Esophagus (tissue), 2 donors: Measurements from ENCODE around the gene BLACAT1. TPM values are rescaled to one million over a fixed set of nuclear protein-coding genes. Genes with fewer than 3 reads are reported as not detected.
"Not testable (repeated sequence)": the region's sequence is repeated elsewhere in the genome, so short reads cannot be mapped to it uniquely, and the experiment has no call there.

ENCODE experiments used
- H3K27ac ChIP-seq, 2 donors: one replicate each; pipeline ENCODE4 v1.5.1; 2013; ENCODE audit warnings: low read depth in 2 of 2, mild to moderate bottlenecking in 2 of 2, inconsistent platforms in 1 of 2, low read length in 1 of 2, moderate library complexity in 1 of 2
- H3K27me3 ChIP-seq, 2 donors: one replicate each; pipeline ENCODE4 v1.6.1; 2013; ENCODE audit warnings: low read length in 2 of 2, control low read depth in 1 of 2, mild to moderate bottlenecking in 1 of 2; ENCODE audit not compliant: insufficient read depth in 2 of 2, control insufficient read depth in 1 of 2
- H3K36me3 ChIP-seq, 2 donors: one replicate each; pipeline ENCODE4 v1.6.1; 2013; ENCODE audit warnings: low read length in 1 of 2; ENCODE audit not compliant: control insufficient read depth in 2 of 2, insufficient read depth in 2 of 2
- H3K4me1 ChIP-seq, 2 donors: one replicate each; pipeline ENCODE4 v1.6.1; 2013; ENCODE audit warnings: low read length in 1 of 2; ENCODE audit not compliant: control insufficient read depth in 2 of 2, insufficient read depth in 2 of 2
- H3K4me3 ChIP-seq, 2 donors: one replicate each; pipeline ENCODE4 v1.5.1; 2013; ENCODE audit warnings: low read length in 2 of 2, mild to moderate bottlenecking in 2 of 2, low read depth in 1 of 2, moderate library complexity in 1 of 2
- H3K9me3 ChIP-seq, 2 donors: one replicate each; pipeline ENCODE4 v1.6.1; 2013; ENCODE audit warnings: mild to moderate bottlenecking in 2 of 2, low read depth in 1 of 2, low read length in 1 of 2, moderate library complexity in 1 of 2; ENCODE audit not compliant: control insufficient read depth in 2 of 2, insufficient read depth in 1 of 2
- WGBS, 2 donors: extraction: QIAGEN DNeasy Blood & Tissue Kit; methylation state at CpG; one replicate each; pipeline ENCODE4 v1.1.7; 2013; 5-methylcytosine and 5-hydroxymethylcytosine counted together
- polyA plus RNA-seq, 2 donors: library from polyadenylated mRNA; stranded (reverse); fragments of 200-250 nt; gene quantifications; one replicate each; pipeline ENCODE4 v1.2.3, GENCODE V29; 2013
- donor health status: healthy with polysubstance abuse.
- donor health status: Bipolar disorder and iron deficiency.

BLACAT1 gene
- polyA plus RNA-seq, 2 donors, result 0.51 to 0.60 TPM

DNA sequence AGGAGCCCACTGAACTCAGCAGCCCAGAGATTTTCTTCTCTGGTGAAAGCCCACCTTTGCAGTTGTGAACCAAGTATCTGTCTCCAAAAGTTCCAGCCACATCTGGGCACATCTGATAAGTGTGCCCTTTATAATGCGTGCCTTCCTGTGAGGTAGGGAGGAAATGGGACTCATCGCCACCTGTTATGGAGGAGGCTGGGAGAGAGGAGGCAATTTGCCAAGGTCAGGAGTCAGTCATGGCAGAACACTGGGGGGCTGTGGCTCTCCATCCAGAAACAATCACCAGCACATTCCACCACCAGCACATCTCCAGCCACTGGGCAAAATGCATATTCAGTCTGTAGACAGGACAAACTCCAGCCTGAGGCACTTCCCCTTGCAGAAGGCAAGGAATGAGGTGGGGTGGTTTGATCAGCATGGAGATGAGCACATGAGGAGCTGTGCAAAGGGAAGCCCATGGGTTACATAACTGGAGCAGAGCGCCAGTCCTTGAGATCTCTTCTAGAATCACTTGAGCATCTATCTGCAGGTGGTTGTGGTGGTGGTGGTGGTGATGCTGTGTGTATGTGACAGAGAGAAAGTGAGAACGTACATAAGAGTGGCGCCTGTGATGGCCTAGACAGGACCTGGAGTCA, 19.0 kb downstream of the BLACAT1 start:
- Histone ChIP-seq H3K27me3 (no peaks in the 10 kb centered on the region), H3K36me3 (no peaks in the 10 kb centered on the region), H3K4me3 (no peak overlapping the region), H3K9me3 (no peaks in the 10 kb centered on the region), H3K4me1 (peaks cover 2 to 10% of the 10 kb centered on the region in 2 donors), H3K27ac (no peak overlapping the region)
- 87 to 91% methylated on average over 5 of the region's 5 CpGs for WGBS, 2 donors

DNA sequence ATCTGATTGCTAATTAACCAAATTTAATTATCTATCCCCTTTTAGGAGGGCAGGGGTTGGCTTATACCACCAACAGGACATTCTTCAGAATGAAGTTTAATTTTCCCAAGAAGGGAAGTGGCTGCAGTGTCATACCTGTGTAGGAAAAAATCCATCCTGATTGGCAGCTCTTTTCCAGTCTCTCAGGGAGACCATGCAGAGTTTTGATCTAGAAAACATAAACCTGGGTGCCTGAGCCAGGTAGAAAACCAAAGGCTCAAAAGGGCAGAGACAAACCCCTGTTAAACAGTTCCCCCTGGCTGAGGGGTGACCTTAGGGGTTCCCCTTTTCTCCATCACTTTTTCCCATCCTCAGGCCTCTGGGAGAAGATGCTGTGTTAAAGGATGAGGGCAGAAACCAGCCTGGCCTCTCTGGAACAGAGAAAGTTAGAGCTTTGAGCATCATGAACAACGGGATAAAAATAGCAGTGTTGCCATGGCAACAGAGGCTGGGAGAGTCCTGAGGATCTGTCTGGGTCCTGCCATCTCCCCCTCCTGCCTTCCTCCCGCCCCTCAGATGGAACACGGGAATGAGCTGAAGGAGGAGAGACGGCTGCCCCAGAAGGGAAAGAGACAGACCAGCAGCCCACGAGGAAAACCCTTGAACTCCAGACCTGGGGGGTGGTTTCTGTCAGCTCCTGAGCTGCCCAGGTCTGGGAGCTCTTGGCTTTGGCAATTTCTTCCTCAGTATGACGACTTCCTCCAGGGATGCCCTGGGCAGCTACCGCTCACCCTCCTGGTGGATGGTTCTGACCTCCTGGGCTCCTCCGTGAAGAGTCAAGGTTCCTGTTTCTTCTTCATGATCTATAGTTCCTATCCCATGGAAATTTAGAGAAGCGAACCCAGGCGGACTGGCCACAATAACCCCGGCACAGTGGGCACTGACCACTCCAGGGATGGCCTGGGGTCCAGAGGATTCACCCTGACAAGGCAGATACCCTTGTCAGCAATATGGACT, 20.0 kb downstream of the BLACAT1 start:
- Histone ChIP-seq H3K36me3 (no peaks in the 10 kb centered on the region), H3K27ac (no peak overlapping the region), H3K4me1 (peaks cover 2 to 9% of the 10 kb centered on the region in 2 donors), H3K9me3 (no peaks in the 10 kb centered on the region), H3K4me3 (no peak overlapping the region), H3K27me3 (no peaks in the 10 kb centered on the region)
- 66 to 69% methylated on average over 11 of the region's 11 CpGs for WGBS, 2 donors

GRCh38 chr1:205434738-205435137, 21.1 kb downstream of the BLACAT1 start:
- Histone ChIP-seq H3K27ac (no peak overlapping the region), H3K4me3 (no peak overlapping the region), H3K9me3 (no peaks in the 10 kb centered on the region), H3K27me3 (no peaks in the 10 kb centered on the region), H3K4me1 (peaks cover 0 to 5% of the 10 kb centered on the region in 2 donors), H3K36me3 (no peaks in the 10 kb centered on the region)
- 56 to 60% methylated on average over 6 of the region's 6 CpGs for WGBS, 2 donors

DNA sequence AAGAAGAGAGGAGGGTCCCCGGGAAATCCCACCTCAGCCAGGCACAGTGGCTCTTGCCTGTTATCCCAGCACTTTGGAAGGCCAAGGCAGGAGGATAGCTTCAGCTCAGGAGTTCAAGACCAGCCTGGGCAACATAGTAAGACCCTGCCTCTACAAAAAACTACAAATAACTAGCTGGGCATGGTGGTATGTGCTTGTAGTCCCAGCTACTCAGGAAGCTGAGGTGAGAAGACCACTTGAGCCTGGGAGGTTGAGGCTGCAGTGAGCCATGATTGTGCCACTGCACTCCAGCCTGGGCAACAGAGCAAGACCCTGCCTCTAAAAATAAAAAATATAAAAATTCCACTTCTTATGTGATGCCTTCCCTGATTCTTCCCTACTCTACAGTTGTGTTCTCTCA, 23.2 kb downstream of the BLACAT1 start:
- not testable (repeated sequence) for H3K27ac ChIP-seq, H3K4me1 ChIP-seq, H3K27me3 ChIP-seq, H3K36me3 ChIP-seq, H3K4me3 ChIP-seq, H3K9me3 ChIP-seq
- 85 to 86% methylated on average over 1 of the region's 1 CpG for WGBS, 2 donors

- H3K4me3 ChIP-seq, result no peak overlapping the region
- peaks cover 0 to 5% of the 10 kb centered on the region in 2 donors for H3K4me1 ChIP-seq
- 60 to 80% methylated on average over 2 of the region's 2 CpGs for WGBS, 2 donors
- no peaks in the 10 kb centered on the region for H3K9me3 ChIP-seq
- no peaks in the 10 kb centered on the region for H3K27me3 ChIP-seq
- no peaks in the 10 kb centered on the region for H3K36me3 ChIP-seq
- no peak overlapping the region for H3K27ac ChIP-seq
These were observed 23.7 kb downstream of the BLACAT1 start for GRCh38 chr1:205432116-205432515.

DNA sequence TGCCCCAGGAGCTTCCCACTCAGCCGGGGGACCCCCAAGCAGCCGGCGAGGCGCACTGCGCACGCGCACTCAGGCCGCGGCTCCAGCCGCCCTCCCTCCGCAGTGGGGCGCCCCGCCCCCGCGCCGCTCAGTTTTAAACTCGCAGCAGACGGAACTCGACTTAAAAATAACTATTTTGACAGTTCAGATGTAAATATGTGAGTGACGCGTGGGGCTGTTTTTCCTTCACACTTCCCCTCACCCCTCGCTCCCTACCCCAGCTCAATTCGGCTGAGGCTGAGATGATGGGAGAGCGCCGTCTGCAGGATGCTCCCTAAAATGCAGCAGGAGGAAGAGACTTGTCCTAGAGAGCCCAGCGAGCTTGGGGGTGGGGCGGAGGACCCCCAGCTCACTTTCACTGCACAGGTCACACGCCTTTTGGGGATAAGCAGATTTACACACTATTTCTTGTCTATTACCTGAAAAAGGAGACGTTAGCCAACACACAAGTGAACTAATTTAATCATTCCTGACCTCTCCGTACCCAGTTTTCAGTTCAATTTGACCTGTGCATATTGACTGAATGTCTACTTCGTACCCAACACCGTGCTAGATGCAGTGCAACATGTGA, 25.0 kb downstream of the BLACAT1 start:
- 6% methylated on average over 32 of the region's 32 CpGs for WGBS, 2 donors
- H3K36me3 ChIP-seq, result no peaks in the 10 kb centered on the region
- no peaks in the 10 kb centered on the region for H3K9me3 ChIP-seq
- H3K4me3 ChIP-seq, result peak overlapping the region; percentile 35 to 56
- H3K27me3 ChIP-seq, result no peaks in the 10 kb centered on the region
- no peak overlapping the region for H3K27ac ChIP-seq
- peaks cover 0 to 5% of the 10 kb centered on the region in 2 donors for H3K4me1 ChIP-seq

- H3K36me3 ChIP-seq, result no peaks in the 10 kb centered on the region
- H3K27me3 ChIP-seq, result no peaks in the 10 kb centered on the region
- no peak overlapping the region for H3K27ac ChIP-seq
- peaks cover 0 to 5% of the 10 kb centered on the region in 2 donors for H3K4me1 ChIP-seq
- no peaks in the 10 kb centered on the region for H3K9me3 ChIP-seq
- 56 to 58% methylated on average over 29 of the region's 29 CpGs for WGBS, 2 donors
- H3K4me3 ChIP-seq, result peak overlapping the region; percentile 35 to 56
These were observed 25.8 kb downstream of the BLACAT1 start for GRCh38 chr1:205429762-205430695.

- H3K9me3 ChIP-seq, result no peaks in the 10 kb centered on the region
- no peak overlapping the region for H3K4me3 ChIP-seq
- 60 to 68% methylated on average over 8 of the region's 8 CpGs for WGBS, 2 donors
- H3K36me3 ChIP-seq, result no peaks in the 10 kb centered on the region
- H3K27me3 ChIP-seq, result peaks cover 0 to 3% of the 10 kb centered on the region in 2 donors
- H3K4me1 ChIP-seq, result no peaks in the 10 kb centered on the region
- no peak overlapping the region for H3K27ac ChIP-seq
These were observed 30.8 kb downstream of the BLACAT1 start for GRCh38 chr1:205424901-205425600.
